GM11168 (cell line): Measurements from ENCODE around the gene MAJIN.

Experiments used
- in situ Hi-C: fragments of 300-500 bp; cut with MboI; formaldehyde crosslinking; loops from one replicate; pipeline ENCODE4 v1.12.0; 2022; ENCODE audit warnings: low sequenced_read_pairs; ENCODE audit not compliant: unreplicated experiment

The MAJIN gene

GRCh38 chr11:64933935-64934681 lies 37.8 kb downstream of the MAJIN start:
- in situ Hi-C loops = no loop called here

- in situ Hi-C loops = no loop called here
Measured at GRCh38 chr11:64933213-64933934, 38.5 kb downstream of the MAJIN start.

- in situ Hi-C loops = no loop called here
Measured at GRCh38 chr11:64932324-64932723, 39.6 kb downstream of the MAJIN start.

- in situ Hi-C loops = no loop called here
Measured at GRCh38 chr11:64931290-64931689, 40.6 kb downstream of the MAJIN start.

GRCh38 chr11:64930340-64930739 lies 41.6 kb downstream of the MAJIN start:
- in situ Hi-C loops = no loop called here

GRCh38 chr11:64929625-64930024 lies 42.3 kb downstream of the MAJIN start:
- in situ Hi-C loops = no loop called here

- in situ Hi-C loops = no loop called here
Measured at GRCh38 chr11:64928957-64929356, 43.0 kb downstream of the MAJIN start.

- in situ Hi-C loops = no loop called here
Measured at GRCh38 chr11:64926689-64927088, 45.2 kb downstream of the MAJIN start.

GRCh38 chr11:64925536-64926436 lies 46.1 kb downstream of the MAJIN start:
- in situ Hi-C loops = no loop called here

- in situ Hi-C loops = no loop called here
Measured at GRCh38 chr11:64924910-64925284, 47.0 kb downstream of the MAJIN start.

- in situ Hi-C loops = no loop called here
Measured at GRCh38 chr11:64923944-64924909, 47.7 kb downstream of the MAJIN start, which contains the start of gene PPP2R5B. PPP2R5B (plus strand) TSS chr11:64924689; CDS start chr11:64925735, 1,046 bp downstream.

- in situ Hi-C loops = no loop called here
Measured at GRCh38 chr11:64923151-64923661, 48.7 kb downstream of the MAJIN start.

GRCh38 chr11:64921384-64921783 lies 50.5 kb downstream of the MAJIN start:
- in situ Hi-C loops = no loop called here

- in situ Hi-C loops = no loop called here
Measured at GRCh38 chr11:64920124-64920523, 51.8 kb downstream of the MAJIN start.

GRCh38 chr11:64919627-64920026 lies 52.3 kb downstream of the MAJIN start:
- in situ Hi-C loops = no loop called here

- in situ Hi-C loops = no loop called here
Measured at GRCh38 chr11:64918017-64918416, 53.9 kb downstream of the MAJIN start.

- in situ Hi-C loops = no loop called here
Measured at GRCh38 chr11:64917663-64917995, 54.3 kb downstream of the MAJIN start.

- in situ Hi-C loops = no loop called here
Measured at GRCh38 chr11:64916775-64917662, 54.9 kb downstream of the MAJIN start, which contains the start of gene ATG2A. ATG2A (minus strand) TSS chr11:64917209; CDS start chr11:64917135, 74 bp downstream.
